Thyroid gland (tissue), 4 donors: ENCODE measurements around the gene GLYATL1. TPM values are rescaled to one million over a fixed set of nuclear protein-coding genes. Genes with fewer than 3 reads are reported as not detected.

ENCODE experiments used
- DNase-seq, 2 donors: peaks; one replicate each; pipeline ENCODE4 v3.0.0-alpha.2; 2019
- H3K27ac ChIP-seq, 3 donors: fragments of 200-600 bp; sonication (generic); 1 replicate in 2 of 3; 2 replicates in 1 of 3; pipeline ENCODE4 v1.5.1; 2016 to 2019; ENCODE audit warnings: mild to moderate bottlenecking in 1 of 3, moderate library complexity in 1 of 3
- H3K27me3 ChIP-seq: fragments of 200-600 bp; sonication (generic); one replicate; pipeline ENCODE4 v1.5.1; 2019
- H3K36me3 ChIP-seq, 2 donors: fragments of 200-600 bp; sonication (generic); one replicate each; pipeline ENCODE4 v1.5.1; 2016 to 2019
- H3K4me1 ChIP-seq, 2 donors: fragments of 200-600 bp; sonication (generic); one replicate each; pipeline ENCODE4 v1.5.1; 2017 to 2019
- H3K4me3 ChIP-seq, 3 donors: fragments of 200-600 bp; sonication (generic); replicated peaks in 1 of 3; 1 replicate in 2 of 3; 2 replicates in 1 of 3; pipeline ENCODE4 v1.5.1; 2016; ENCODE audit warnings: mild to moderate bottlenecking in 1 of 3
- H3K9me3 ChIP-seq: fragments of 200-600 bp; sonication (generic); one replicate; pipeline ENCODE4 v1.5.1; 2017
- CTCF ChIP-seq, 6 experiments: fragments of 200-600 bp in 3 of 6; fragments of 450-650 bp in 3 of 6; sonication (generic) in 3 of 6; IDR thresholded peaks; one replicate each; pipeline ENCODE4 v1.5.1; 2016 to 2019; ENCODE audit warnings: antibody characterized with exemption in 6 of 6, mild to moderate bottlenecking in 2 of 6, inconsistent platforms in 1 of 6, moderate library complexity in 1 of 6
- POLR2A ChIP-seq, 2 donors: fragments of 450-650 bp; IDR thresholded peaks; one replicate each; pipeline ENCODE4 v1.6.1; 2017; ENCODE audit warnings: antibody characterized with exemption in 2 of 2, mild to moderate bottlenecking in 2 of 2, moderate library complexity in 1 of 2
- WGBS, 2 donors: methylation state at CpG; one replicate each; pipeline ENCODE4 v1.1.5; 2017; 5-methylcytosine and 5-hydroxymethylcytosine counted together
- intact Hi-C: fragments of 100-400 bp; cut with DNase I; formaldehyde crosslinking; loops from one replicate; pipeline ENCODE4 v1.15.1; 2023
- total RNA-seq, 4 donors: library from RNA; depleted of rRNA; stranded (reverse); fragments of >200 nt; gene quantifications; one replicate each; pipeline ENCODE4 v1.2.3, GENCODE V29; 2016

Gene GLYATL1
- total RNA-seq, 4 donors from 2014 or later, result not detected

GRCh38 chr11:58928691-58929090, 10.6 kb upstream of the GLYATL1 start:
- H3K4me1 ChIP-seq, result peaks cover 0 to 4% of the 10 kb centered on the region in 2 donors

GRCh38 chr11:58930926-58931325, 8.4 kb upstream of the GLYATL1 start:
- Histone ChIP-seq H3K9me3 (no peaks in the 10 kb centered on the region), H3K27me3 (no peaks in the 10 kb centered on the region), H3K4me3 (no peak overlapping the region), H3K4me1 (peaks cover 0 to 4% of the 10 kb centered on the region in 2 donors), H3K27ac (no peak overlapping the region), H3K36me3 (no peaks in the 10 kb centered on the region)
- intact Hi-C loops, result no loop called here
- WGBS, 2 donors, result 85 to 88% methylated on average over 2 of the region's 2 CpGs
- DNase-seq, result no peak
- TF ChIP-seq POLR2A (IDR thresholded peaks at IDR 0.05) (no peak), CTCF (IDR thresholded peaks at IDR 0.05) (no peak)

More at GRCh38 chr11:58928691-58929090, 10.6 kb upstream of the GLYATL1 start:
- no peaks in the 10 kb centered on the region for H3K36me3 ChIP-seq
- intact Hi-C loops, result no loop called here
- no peaks in the 10 kb centered on the region for H3K9me3 ChIP-seq
- no peaks in the 10 kb centered on the region for H3K27me3 ChIP-seq
- H3K4me3 ChIP-seq, result no peak overlapping the region
- no peak for DNase-seq
- TF ChIP-seq CTCF (IDR thresholded peaks at IDR 0.05), result no peak
- no peak for TF ChIP-seq POLR2A (IDR thresholded peaks at IDR 0.05)
- H3K27ac ChIP-seq, result no peak overlapping the region

- Histone ChIP-seq H3K36me3 (no peaks in the 10 kb centered on the region), H3K27me3 (no peaks in the 10 kb centered on the region), H3K9me3 (no peaks in the 10 kb centered on the region), H3K4me3 (no peak overlapping the region), H3K4me1 (no peaks in the 10 kb centered on the region), H3K27ac (no peak overlapping the region)
- no peak for DNase-seq
- TF ChIP-seq POLR2A (IDR thresholded peaks at IDR 0.05) (no peak), CTCF (IDR thresholded peaks at IDR 0.05) (no peak)
- WGBS, 2 donors, result 93% methylated on average over 3 of the region's 3 CpGs
- intact Hi-C loops, result no loop called here
Observed at GRCh38 chr11:58933661-58934060, 5.6 kb upstream of the GLYATL1 start.

GRCh38 chr11:58934945-58935513, 4.3 kb upstream of the GLYATL1 start:
- Histone ChIP-seq H3K36me3 (no peaks in the 10 kb centered on the region), H3K4me3 (no peak overlapping the region), H3K27ac (no peak overlapping the region), H3K27me3 (no peaks in the 10 kb centered on the region), H3K9me3 (no peaks in the 10 kb centered on the region), H3K4me1 (no peaks in the 10 kb centered on the region)
- TF ChIP-seq CTCF (IDR thresholded peaks at IDR 0.05) (no peak), POLR2A (IDR thresholded peaks at IDR 0.05) (no peak)
- WGBS, 2 donors, result 85 to 94% methylated on average over 5 to 7 of the region's 7 CpGs
- DNase-seq, result no peak
- intact Hi-C loops, result no loop called here

- 61 to 75% methylated on average over 4 of the region's 4 CpGs for WGBS, 2 donors
- Histone ChIP-seq H3K36me3 (no peaks in the 10 kb centered on the region), H3K27ac (no peak overlapping the region), H3K9me3 (no peaks in the 10 kb centered on the region), H3K27me3 (no peaks in the 10 kb centered on the region), H3K4me1 (no peaks in the 10 kb centered on the region), H3K4me3 (no peak overlapping the region)
- TF ChIP-seq POLR2A (IDR thresholded peaks at IDR 0.05), result no peak
- no peak for TF ChIP-seq CTCF (IDR thresholded peaks at IDR 0.05)
- DNase-seq, result no peak
- intact Hi-C loops, result no loop called here
Observed at GRCh38 chr11:58938398-58938797, 890 bp upstream of the GLYATL1 start.
